GM18499 (cell line): ENCODE results near the gene EPHA5.

Experiments
- ATAC-seq: cut with Tn5 transposase; IDR thresholded peaks from one replicate; pipeline ENCODE4 v1.9.1; 2021; ENCODE audit warnings: moderate number of reproducible peaks; ENCODE audit not compliant: insufficient read depth, unreplicated experiment

EPHA5 gene

DNA sequence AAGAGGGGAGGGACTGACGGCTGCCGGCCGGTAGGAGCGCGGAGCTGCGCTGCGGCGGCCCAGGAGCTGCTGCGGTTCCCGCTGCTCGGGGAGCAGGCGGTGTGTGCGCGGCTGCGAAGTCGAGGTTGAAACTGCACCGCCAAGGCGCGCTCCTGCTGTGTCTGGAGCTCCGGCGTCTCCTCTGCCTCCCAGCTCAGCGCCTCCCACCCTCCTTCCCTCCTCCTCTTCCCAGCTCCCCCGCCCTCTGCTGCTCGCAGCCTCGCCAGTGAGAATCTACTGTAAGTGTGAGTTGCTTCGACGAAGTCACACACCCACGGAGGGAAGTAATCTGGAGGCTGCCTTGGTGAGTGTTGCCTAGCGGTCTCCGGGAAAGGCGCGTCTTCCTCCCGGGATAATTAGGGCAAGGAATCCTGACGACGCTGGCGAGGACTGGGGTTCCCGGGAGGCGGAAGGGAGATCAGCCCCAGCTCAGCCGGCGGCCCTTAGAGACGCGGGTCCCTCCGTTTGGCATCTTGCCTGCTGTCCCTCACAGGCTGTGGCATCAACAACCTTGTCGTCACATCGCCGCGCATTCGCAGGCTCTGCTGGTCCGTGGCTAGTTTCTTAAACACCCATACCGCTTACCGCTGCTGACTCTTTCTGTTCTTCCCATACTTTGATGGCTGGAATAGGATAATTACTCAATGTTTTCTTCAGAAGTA is at the start of gene EPHA5:
TSS of gene EPHA5 (minus strand) at position 159 of the 701 bp plus-strand sequence. CDS start 747 bp downstream, outside the sequence.
- ATAC-seq: no peak

DNA sequence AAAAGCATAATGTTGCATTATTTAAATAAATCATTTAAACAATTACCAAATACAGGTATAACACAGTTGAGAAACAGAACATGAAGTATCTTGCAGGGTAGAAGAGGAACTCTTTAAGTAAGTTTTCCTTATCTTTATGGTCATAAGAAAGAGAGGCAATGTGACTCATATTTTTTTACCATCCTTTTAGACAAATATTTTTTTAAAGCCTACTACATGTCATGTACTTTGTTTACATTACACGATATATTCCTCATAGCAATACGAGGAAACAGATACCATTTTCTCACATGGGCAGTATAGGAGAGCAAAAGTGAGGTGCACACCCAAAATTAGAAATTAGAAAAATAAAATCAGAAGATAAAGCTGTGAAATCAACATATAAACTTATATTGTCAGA is 49.3 kb upstream of the EPHA5 start:
- no peak for ATAC-seq

GRCh38 chr4:65698631-65699030 is 28.3 kb upstream of the EPHA5 start:
- no peak for ATAC-seq

GRCh38 chr4:65696436-65696835 is 26.1 kb upstream of the EPHA5 start:
- no peak for ATAC-seq

- ATAC-seq: no peak
Observed at GRCh38 chr4:65671372-65671771, 1.1 kb upstream of the EPHA5 start.

DNA sequence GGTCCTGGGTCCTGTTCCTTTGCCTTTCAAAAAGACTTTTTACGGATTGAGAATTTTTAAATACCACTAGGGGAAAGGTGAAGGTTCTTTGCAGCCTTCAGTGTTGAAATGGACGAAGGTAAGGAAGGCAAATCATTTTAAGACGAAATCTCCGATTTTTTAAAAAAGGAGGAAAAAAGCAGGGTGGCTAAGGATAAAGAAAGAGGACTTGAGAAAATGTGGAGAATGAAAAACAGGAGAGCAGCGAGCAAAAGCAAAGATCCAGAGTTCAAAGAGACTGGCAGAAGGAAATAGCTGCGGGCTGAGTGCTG is 314 bp downstream of the EPHA5 start:
- no peak for ATAC-seq

GRCh38 chr4:65669111-65670019 is 924 bp downstream of the EPHA5 start:
- no peak for ATAC-seq

DNA sequence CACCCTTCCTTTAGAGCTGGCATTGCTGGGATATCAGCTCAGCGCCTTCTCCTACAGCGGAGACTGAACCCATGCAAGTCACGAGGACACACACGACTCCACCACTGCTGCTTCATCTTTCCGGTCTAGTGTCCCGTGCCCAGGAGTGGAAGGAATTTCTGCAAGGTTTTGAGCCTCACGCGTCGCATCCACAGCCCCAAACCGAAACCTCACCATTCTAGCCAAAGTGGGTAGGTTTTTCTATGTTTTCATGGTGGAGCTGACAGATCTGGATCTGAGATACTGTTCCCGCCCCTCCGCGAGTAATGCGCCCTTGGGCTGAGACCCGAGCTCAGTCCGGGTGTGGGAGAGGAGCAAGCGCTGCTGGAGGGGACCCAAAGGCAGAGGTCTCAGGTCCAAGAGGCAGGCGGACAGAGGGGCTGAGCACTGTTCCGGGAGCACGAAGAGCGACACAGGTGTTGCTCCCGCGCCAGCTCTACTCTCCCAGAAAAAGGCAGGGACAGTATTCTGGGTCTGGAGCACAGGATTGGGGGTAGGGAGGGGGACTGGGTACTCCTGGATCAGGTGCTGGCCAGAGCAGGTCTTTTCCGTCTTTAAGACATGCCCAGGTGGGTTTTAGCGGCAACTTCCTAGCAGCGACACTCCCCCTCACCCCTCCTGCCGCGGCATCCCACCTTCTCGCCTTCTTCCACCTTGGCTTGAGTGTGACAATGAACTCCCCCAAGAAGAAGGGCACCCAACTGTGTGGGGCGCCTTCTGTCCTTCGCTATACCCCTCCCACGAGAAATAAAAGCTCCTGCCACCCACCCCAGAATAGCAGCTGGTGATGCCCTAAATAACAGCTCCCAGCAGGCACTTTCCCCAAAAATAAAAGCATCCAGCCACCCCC is 1.8 kb downstream of the EPHA5 start:
- no peak for ATAC-seq

GRCh38 chr4:65667506-65668041 is 2.7 kb downstream of the EPHA5 start:
- no peak for ATAC-seq

GRCh38 chr4:65665771-65666523 is 4.3 kb downstream of the EPHA5 start:
- ATAC-seq: no peak

DNA sequence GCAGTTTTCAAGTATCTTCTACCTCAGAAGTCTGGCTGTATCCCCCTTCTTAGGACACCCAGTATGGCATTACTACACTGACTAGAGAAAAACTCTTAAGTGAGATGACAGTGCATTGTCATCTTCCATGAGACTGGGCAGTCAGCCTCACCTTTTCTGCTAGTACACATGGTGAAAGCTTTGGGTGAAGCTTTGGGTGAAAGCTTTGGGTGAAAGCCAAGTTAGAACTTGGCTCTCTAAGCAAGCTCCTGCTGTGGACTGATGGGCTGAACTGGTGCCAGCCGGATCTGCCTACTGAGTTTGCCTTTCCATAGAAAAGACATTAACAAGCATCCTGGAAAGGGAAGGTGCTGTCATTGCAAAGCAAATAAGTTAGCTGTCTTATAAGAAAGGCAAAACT is 8.8 kb downstream of the EPHA5 start:
- ATAC-seq: no peak

GRCh38 chr4:65658117-65658516 is 12.2 kb downstream of the EPHA5 start:
- no peak for ATAC-seq

GRCh38 chr4:65656008-65656407 is 14.3 kb downstream of the EPHA5 start:
- no peak for ATAC-seq

- no peak for ATAC-seq
Observed at GRCh38 chr4:65654976-65655375, 15.3 kb downstream of the EPHA5 start.

GRCh38 chr4:65653740-65654361 is 16.4 kb downstream of the EPHA5 start:
- no peak for ATAC-seq

- no peak for ATAC-seq
Observed at GRCh38 chr4:65651751-65652150, 18.5 kb downstream of the EPHA5 start.

GRCh38 chr4:65651031-65651430 is 19.3 kb downstream of the EPHA5 start:
- ATAC-seq: no peak

GRCh38 chr4:65646136-65646535 is 24.2 kb downstream of the EPHA5 start:
- ATAC-seq: no peak

- no peak for ATAC-seq
Observed at GRCh38 chr4:65645185-65645584, 25.1 kb downstream of the EPHA5 start.
